ENCODE data around the gene PRH2.

PRH2 gene

GRCh38 chr12:10956085-10956484, 27.0 kb downstream of the PRH2 start:
- Histone ChIP-seq H3K36me3 (ENCODE audit: insufficient read depth) (no peaks in the 10 kb centered on the region), H3K27me3 (ENCODE audit: insufficient read depth, low read depth) (no peaks in the 10 kb centered on the region), H3K79me2 (ENCODE audit: insufficient read depth, low read depth) (no peaks in the 10 kb centered on the region), H2AFZ (ENCODE audit: low read depth) (no peak overlapping the region), H4K20me1 (ENCODE audit: insufficient read depth) (no peaks in the 10 kb centered on the region), H3K4me3 (IDR thresholded peaks at IDR 0.05; ENCODE audit: insufficient read depth, low read depth, low read length) (no peak overlapping the region), H3K4me2 (no peak overlapping the region), H3K9ac (no peak overlapping the region), H3K4me1 (ENCODE audit: low read depth, poor library complexity, severe bottlenecking) (peaks cover 16% of the 10 kb centered on the region), H3K27ac (no peak overlapping the region)
- TF ChIP-seq, protein P1, sequence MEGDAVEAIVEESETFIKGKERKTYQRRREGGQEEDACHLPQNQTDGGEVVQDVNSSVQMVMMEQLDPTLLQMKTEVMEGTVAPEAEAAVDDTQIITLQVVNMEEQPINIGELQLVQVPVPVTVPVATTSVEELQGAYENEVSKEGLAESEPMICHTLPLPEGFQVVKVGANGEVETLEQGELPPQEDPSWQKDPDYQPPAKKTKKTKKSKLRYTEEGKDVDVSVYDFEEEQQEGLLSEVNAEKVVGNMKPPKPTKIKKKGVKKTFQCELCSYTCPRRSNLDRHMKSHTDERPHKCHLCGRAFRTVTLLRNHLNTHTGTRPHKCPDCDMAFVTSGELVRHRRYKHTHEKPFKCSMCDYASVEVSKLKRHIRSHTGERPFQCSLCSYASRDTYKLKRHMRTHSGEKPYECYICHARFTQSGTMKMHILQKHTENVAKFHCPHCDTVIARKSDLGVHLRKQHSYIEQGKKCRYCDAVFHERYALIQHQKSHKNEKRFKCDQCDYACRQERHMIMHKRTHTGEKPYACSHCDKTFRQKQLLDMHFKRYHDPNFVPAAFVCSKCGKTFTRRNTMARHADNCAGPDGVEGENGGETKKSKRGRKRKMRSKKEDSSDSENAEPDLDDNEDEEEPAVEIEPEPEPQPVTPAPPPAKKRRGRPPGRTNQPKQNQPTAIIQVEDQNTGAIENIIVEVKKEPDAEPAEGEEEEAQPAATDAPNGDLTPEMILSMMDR (conservative IDR thresholded peaks at IDR 0.05; ENCODE audit: low read depth, low read length) = no peak

DNA sequence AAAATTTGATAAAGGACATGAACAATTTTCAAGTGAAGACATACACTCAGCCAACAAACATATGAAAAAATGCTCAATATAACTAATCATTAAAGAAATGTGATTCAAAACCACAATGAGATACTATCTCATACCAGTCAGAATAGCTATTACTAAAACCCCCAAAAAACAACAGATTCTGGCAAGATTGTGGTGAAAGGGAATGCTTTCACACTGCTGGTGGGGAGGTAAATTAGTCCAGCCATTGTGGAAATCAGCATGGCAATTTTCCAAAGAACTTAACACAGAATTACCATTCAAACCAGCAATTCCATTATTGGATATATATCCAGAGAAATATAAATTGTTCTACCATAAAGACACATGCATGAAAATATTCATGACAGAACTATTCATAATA, 28.7 kb downstream of the PRH2 start:
- peaks cover 16% of the 10 kb centered on the region for H3K4me1 ChIP-seq (ENCODE audit: low read depth, poor library complexity, severe bottlenecking)
- TF ChIP-seq, protein P1 (conservative IDR thresholded peaks at IDR 0.05; ENCODE audit: low read depth, low read length) = no peak
- H2AFZ ChIP-seq (ENCODE audit: low read depth) = no peak overlapping the region
- no peak overlapping the region for H3K4me3 ChIP-seq (IDR thresholded peaks at IDR 0.05; ENCODE audit: insufficient read depth, low read depth, low read length)
- no peaks in the 10 kb centered on the region for H4K20me1 ChIP-seq (ENCODE audit: insufficient read depth)
- H3K79me2 ChIP-seq (ENCODE audit: insufficient read depth, low read depth) = no peaks in the 10 kb centered on the region
- no peak overlapping the region for H3K27ac ChIP-seq
- H3K9ac ChIP-seq = no peak overlapping the region
- H3K4me2 ChIP-seq = no peak overlapping the region
- no peaks in the 10 kb centered on the region for H3K36me3 ChIP-seq (ENCODE audit: insufficient read depth)
- H3K27me3 ChIP-seq (ENCODE audit: insufficient read depth, low read depth) = no peaks in the 10 kb centered on the region

GRCh38 chr12:10959804-10960203, 30.8 kb downstream of the PRH2 start:
- Histone ChIP-seq H3K4me3 (IDR thresholded peaks at IDR 0.05; ENCODE audit: insufficient read depth, low read depth, low read length) (no peak overlapping the region), H3K36me3 (ENCODE audit: insufficient read depth) (no peaks in the 10 kb centered on the region), H2AFZ (ENCODE audit: low read depth) (no peak overlapping the region), H3K79me2 (ENCODE audit: insufficient read depth, low read depth) (no peaks in the 10 kb centered on the region), H3K9ac (no peak overlapping the region), H3K27ac (no peak overlapping the region), H4K20me1 (ENCODE audit: insufficient read depth) (no peaks in the 10 kb centered on the region), H3K4me1 (ENCODE audit: low read depth, poor library complexity, severe bottlenecking) (peaks cover 6% of the 10 kb centered on the region), H3K27me3 (ENCODE audit: insufficient read depth, low read depth) (no peaks in the 10 kb centered on the region), H3K4me2 (no peak overlapping the region)
- TF ChIP-seq, protein P1 (conservative IDR thresholded peaks at IDR 0.05; ENCODE audit: low read depth, low read length) = no peak

DNA sequence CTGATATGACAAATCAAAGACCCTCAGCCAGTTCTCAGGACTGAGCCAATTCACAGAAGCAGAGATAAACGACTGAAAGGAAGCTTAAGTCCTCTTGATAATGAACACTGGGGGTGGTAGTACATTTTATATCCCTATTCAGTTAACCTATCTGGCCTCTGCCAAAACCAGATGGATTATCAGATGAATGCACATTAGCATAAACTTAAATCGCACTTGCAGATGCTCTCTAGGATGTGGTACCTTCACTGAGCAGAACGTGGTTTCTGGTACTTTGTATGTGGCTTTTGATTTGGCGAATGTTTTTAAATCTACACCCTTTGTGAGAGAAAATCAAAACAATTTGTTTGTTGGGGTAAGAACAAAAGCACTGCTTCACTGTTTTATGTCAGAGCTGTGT, 31.2 kb downstream of the PRH2 start:
- Histone ChIP-seq H3K4me2 (no peak overlapping the region), H3K79me2 (ENCODE audit: insufficient read depth, low read depth) (no peaks in the 10 kb centered on the region), H3K4me1 (ENCODE audit: low read depth, poor library complexity, severe bottlenecking) (peaks cover 6% of the 10 kb centered on the region), H3K27me3 (ENCODE audit: insufficient read depth, low read depth) (no peaks in the 10 kb centered on the region), H2AFZ (ENCODE audit: low read depth) (no peak overlapping the region), H3K4me3 (IDR thresholded peaks at IDR 0.05; ENCODE audit: insufficient read depth, low read depth, low read length) (no peak overlapping the region), H3K9ac (no peak overlapping the region), H3K36me3 (ENCODE audit: insufficient read depth) (no peaks in the 10 kb centered on the region), H4K20me1 (ENCODE audit: insufficient read depth) (no peaks in the 10 kb centered on the region), H3K27ac (no peak overlapping the region)
- TF ChIP-seq, protein P1 (conservative IDR thresholded peaks at IDR 0.05; ENCODE audit: low read depth, low read length) = no peak
